ENCODE data around the gene TMEM255A. TPM values are rescaled to one million over a fixed set of nuclear protein-coding genes. Genes with fewer than 3 reads are reported as not detected.

Gene TMEM255A
- total and polyA plus RNA-seq, 2 experiments from 2014 or later, result 0.21 to 0.28 TPM

- H3K36me3 Mint-ChIP-seq (ENCODE audit: low read depth), result no peaks in the 10 kb centered on the region; the same call in 2 of the 3 replicates
- DNase-seq (ENCODE audit: low spot score) (no peak), ATAC-seq (no peak)
- H3K27me3 ChIP-seq (ENCODE audit: insufficient read depth), result peaks cover 15% of the 10 kb centered on the region; the same call in 1 of the 2 replicates
- no peaks in the 10 kb centered on the region for H4K20me1 ChIP-seq (replicated peaks; ENCODE audit: insufficient read depth)
- H3K4me1 Mint-ChIP-seq, result peaks cover 13% of the 10 kb centered on the region
- H3K27me3 Mint-ChIP-seq (ENCODE audit: insufficient read depth, low read depth, poor library complexity), result peaks cover 5% of the 10 kb centered on the region
- no peak overlapping the region for H3K27ac ChIP-seq (ENCODE audit: low read depth)
- no peak overlapping the region for H3K4me3 Mint-ChIP-seq
- no peaks in the 10 kb centered on the region for H3F3A ChIP-seq (replicated peaks; ENCODE audit: low read depth)
- no peaks in the 10 kb centered on the region for H3K36me3 ChIP-seq (ENCODE audit: insufficient read depth)
- no peaks in the 10 kb centered on the region for H3K79me2 ChIP-seq (replicated peaks; ENCODE audit: insufficient read depth)
- no peak overlapping the region for H2AFZ ChIP-seq
- no peak overlapping the region for H3K4me2 ChIP-seq
- no peaks in the 10 kb centered on the region for H3K9me2 ChIP-seq (ENCODE audit: insufficient read depth)
- H3K27ac Mint-ChIP-seq, result no peak overlapping the region
- H3K4me3 ChIP-seq, result no peak overlapping the region
- no peak for TF ChIP-seq EZH2 (IDR thresholded peaks at IDR 0.05; ENCODE audit: low read depth, unreplicated experiment)
- no peak for TF ChIP-seq NANOG (IDR thresholded peaks at IDR 0.05; ENCODE audit: borderline replicate concordance)
- no peak for TF ChIP-seq ZNF114 (CRISPR knock-in tag; IDR thresholded peaks at IDR 0.05)
- TF ChIP-seq REST (IDR thresholded peaks at IDR 0.05; ENCODE audit: unreplicated experiment), result no peak
- TF ChIP-seq STAT1 (IDR thresholded peaks at IDR 0.05; ENCODE audit: unreplicated experiment), result no peak
- no peak for TF ChIP-seq JUNB (IDR thresholded peaks at IDR 0.05; ENCODE audit: unreplicated experiment)
- TF ChIP-seq POLR2AphosphoS5 (IDR thresholded peaks at IDR 0.05; ENCODE audit: low read depth), result no peak
- TF ChIP-seq CTCF (conservative IDR thresholded peaks at IDR 0.05; ENCODE audit: low read depth in 2 of 2), result no peak
- TF ChIP-seq EZH2phosphoT487 (IDR thresholded peaks at IDR 0.05; ENCODE audit: unreplicated experiment), result no peak
- no peak for TF ChIP-seq ZNF462 (CRISPR knock-in tag; IDR thresholded peaks at IDR 0.05)
- TF ChIP-seq ZNF331 (CRISPR knock-in tag; IDR thresholded peaks at IDR 0.05; ENCODE audit: low read depth), result no peak
- H3K9me3 Mint-ChIP-seq, result no peaks in the 10 kb centered on the region
- H3K4me1 ChIP-seq (ENCODE audit: insufficient read depth), result peaks cover 3% of the 10 kb centered on the region
These were observed 29.5 kb downstream of the TMEM255A start for GRCh38 chrX:120281761-120282160.
